Measurements from ENCODE around the gene ELF5.

DNA sequence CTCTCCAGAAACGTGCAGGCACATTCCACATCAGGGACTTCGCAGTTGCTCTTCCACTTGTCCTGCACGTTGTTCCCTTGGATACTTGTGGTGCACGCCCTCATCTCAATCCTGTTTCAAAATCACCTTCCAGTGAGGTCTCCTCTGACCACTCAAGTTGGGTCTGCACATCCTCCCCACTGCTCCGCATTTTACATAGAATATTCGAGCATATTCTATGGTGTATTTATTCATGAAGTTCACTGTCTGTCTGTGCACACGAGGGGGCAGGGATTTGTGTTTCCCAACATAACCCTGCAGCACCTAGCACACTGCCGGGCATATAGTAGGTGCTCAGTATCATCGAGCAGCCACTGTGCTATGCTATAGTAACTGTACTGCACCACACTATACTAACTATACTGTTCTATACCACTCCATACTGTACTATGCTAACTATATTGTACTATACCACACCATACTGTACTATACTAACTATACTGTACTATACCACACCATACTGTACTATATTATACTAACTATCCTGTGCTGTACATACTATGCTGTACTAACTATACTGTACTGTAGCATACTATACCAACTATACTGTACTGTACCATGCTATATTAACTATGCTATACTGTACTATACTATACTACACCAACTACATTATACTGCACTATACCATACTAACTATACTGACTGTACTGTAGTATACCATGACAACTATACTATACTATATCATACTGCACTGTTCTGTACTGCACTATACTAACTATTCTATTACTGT is 30.3 kb downstream of the ELF5 start:
- TF ChIP-seq, protein P1, sequence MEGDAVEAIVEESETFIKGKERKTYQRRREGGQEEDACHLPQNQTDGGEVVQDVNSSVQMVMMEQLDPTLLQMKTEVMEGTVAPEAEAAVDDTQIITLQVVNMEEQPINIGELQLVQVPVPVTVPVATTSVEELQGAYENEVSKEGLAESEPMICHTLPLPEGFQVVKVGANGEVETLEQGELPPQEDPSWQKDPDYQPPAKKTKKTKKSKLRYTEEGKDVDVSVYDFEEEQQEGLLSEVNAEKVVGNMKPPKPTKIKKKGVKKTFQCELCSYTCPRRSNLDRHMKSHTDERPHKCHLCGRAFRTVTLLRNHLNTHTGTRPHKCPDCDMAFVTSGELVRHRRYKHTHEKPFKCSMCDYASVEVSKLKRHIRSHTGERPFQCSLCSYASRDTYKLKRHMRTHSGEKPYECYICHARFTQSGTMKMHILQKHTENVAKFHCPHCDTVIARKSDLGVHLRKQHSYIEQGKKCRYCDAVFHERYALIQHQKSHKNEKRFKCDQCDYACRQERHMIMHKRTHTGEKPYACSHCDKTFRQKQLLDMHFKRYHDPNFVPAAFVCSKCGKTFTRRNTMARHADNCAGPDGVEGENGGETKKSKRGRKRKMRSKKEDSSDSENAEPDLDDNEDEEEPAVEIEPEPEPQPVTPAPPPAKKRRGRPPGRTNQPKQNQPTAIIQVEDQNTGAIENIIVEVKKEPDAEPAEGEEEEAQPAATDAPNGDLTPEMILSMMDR (IDR thresholded peaks at IDR 0.05) = no peak
- TF ChIP-seq POLR2A (IDR thresholded peaks at IDR 0.05; ENCODE audit: low read depth) = no peak
- TF ChIP-seq POLR2AphosphoS5 (IDR thresholded peaks at IDR 0.05) = no peak
- no peak for TF ChIP-seq EP300 (IDR thresholded peaks at IDR 0.05)
